Liver (tissue), 9 donors: Measurements from ENCODE around the gene DENND2D. TPM values are rescaled to one million over a fixed set of nuclear protein-coding genes. Genes with fewer than 3 reads are reported as not detected.
A peak's percentile ranks its signal among the peaks of the same experiment; 100 is the strongest.

Experiments
- DNase-seq: peaks from one replicate; pipeline ENCODE4 v3.0.0-alpha.2; 2017; ENCODE audit warnings: low spot score
- H3K27ac ChIP-seq, 2 donors: one replicate each; pipeline ENCODE4 v1.7.0; 2013; ENCODE audit warnings: inconsistent platforms in 2 of 2, low read length in 2 of 2, control low read depth in 1 of 2, low read depth in 1 of 2, mild to moderate bottlenecking in 1 of 2
- H3K27me3 ChIP-seq, 4 donors: one replicate each; pipeline versions ENCODE4 v1.6.1 to v1.7.0; 2013; ENCODE audit warnings: low read length in 3 of 4, inconsistent platforms in 1 of 4, mild to moderate bottlenecking in 1 of 4, moderate library complexity in 1 of 4; ENCODE audit not compliant: control insufficient read depth in 4 of 4, insufficient read depth in 4 of 4
- H3K36me3 ChIP-seq, 4 donors: one replicate each; pipeline versions ENCODE4 v1.6.1 to v1.7.0; 2013; ENCODE audit warnings: low read length in 3 of 4, mild to moderate bottlenecking in 3 of 4, low read depth in 1 of 4, moderate library complexity in 1 of 4; ENCODE audit not compliant: control insufficient read depth in 4 of 4, insufficient read depth in 3 of 4
- H3K4me1 ChIP-seq, 4 donors: one replicate each; pipeline versions ENCODE4 v1.6.1 to v1.7.0; 2013; ENCODE audit warnings: low read length in 3 of 4, mild to moderate bottlenecking in 3 of 4, moderate library complexity in 1 of 4; ENCODE audit not compliant: control insufficient read depth in 4 of 4, insufficient read depth in 4 of 4
- H3K4me3 ChIP-seq, 3 donors: one replicate each; pipeline versions ENCODE4 v1.6.1 to v1.7.0; 2013; ENCODE audit warnings: low read length in 3 of 3, control low read depth in 1 of 3, low read depth in 1 of 3, mild to moderate bottlenecking in 1 of 3
- H3K9ac ChIP-seq, 2 donors: one replicate each; pipeline ENCODE4 v1.7.0; 2013; ENCODE audit warnings: low read length in 2 of 2, mild to moderate bottlenecking in 2 of 2, moderate library complexity in 2 of 2, control low read depth in 1 of 2, low read depth in 1 of 2
- H3K9me3 ChIP-seq, 4 donors: one replicate each; pipeline versions ENCODE4 v1.6.1 to v1.7.0; 2013; ENCODE audit warnings: low read length in 3 of 4; ENCODE audit not compliant: control insufficient read depth in 4 of 4
- ATF3 ChIP-seq: IDR thresholded peaks from 2 replicates; pipeline ENCODE4 v1.6.1; 2016; ENCODE audit warnings: antibody characterized with exemption
- CTCF ChIP-seq: fragments of 150-350 bp; IDR thresholded peaks from 2 replicates; pipeline ENCODE4 v1.5.1; 2017; ENCODE audit warnings: improper control_type of control experiment, low read depth, low read length; ENCODE audit not compliant: missing input control
- EGR1 ChIP-seq, 2 donors: IDR thresholded peaks; 2 replicates each; pipeline ENCODE4 v1.6.1; 2016 to 2018; ENCODE audit warnings: antibody characterized with exemption in 2 of 2, low read depth in 2 of 2
- FOXA2 ChIP-seq: IDR thresholded peaks from 2 replicates; pipeline ENCODE4 v1.6.1; 2016; ENCODE audit warnings: antibody characterized with exemption
- GABPA ChIP-seq, 2 donors: IDR thresholded peaks in 1 of 2; conservative IDR thresholded peaks in 1 of 2; 2 replicates each; pipeline ENCODE4 v1.6.1; 2016; ENCODE audit warnings: antibody characterized with exemption in 2 of 2, mild to moderate bottlenecking in 1 of 2, moderate library complexity in 1 of 2
- HNF4A ChIP-seq, 2 donors: conservative IDR thresholded peaks; 2 replicates each; pipeline ENCODE4 v1.6.1; 2016; ENCODE audit warnings: antibody characterized with exemption in 2 of 2, mild to moderate bottlenecking in 2 of 2
- HNF4G ChIP-seq: IDR thresholded peaks from 2 replicates; pipeline ENCODE4 v1.6.1; 2016; ENCODE audit warnings: antibody characterized with exemption
- JUND ChIP-seq, 2 donors: IDR thresholded peaks; 2 replicates each; pipeline ENCODE4 v1.6.1; 2016; ENCODE audit warnings: antibody characterized with exemption in 2 of 2
- RAD21 ChIP-seq, 2 donors: IDR thresholded peaks; 2 replicates each; pipeline ENCODE4 v1.6.1; 2016; ENCODE audit warnings: antibody characterized with exemption in 2 of 2, mild to moderate bottlenecking in 2 of 2
- REST ChIP-seq: IDR thresholded peaks from 2 replicates; pipeline ENCODE4 v1.6.1; 2016; ENCODE audit warnings: antibody characterized with exemption, mild to moderate bottlenecking
- RXRA ChIP-seq, 2 donors: IDR thresholded peaks; 2 replicates each; pipeline ENCODE4 v1.6.1; 2017 to 2018; ENCODE audit warnings: antibody characterized with exemption in 2 of 2, mild to moderate bottlenecking in 1 of 2
- TAF1 ChIP-seq: conservative IDR thresholded peaks from 2 replicates; pipeline ENCODE4 v1.6.1; 2016; ENCODE audit warnings: antibody characterized with exemption, mild to moderate bottlenecking
- YY1 ChIP-seq: IDR thresholded peaks from 2 replicates; pipeline ENCODE4 v1.6.1; 2016; ENCODE audit warnings: antibody characterized with exemption, mild to moderate bottlenecking
- WGBS: extraction: QIAGEN DNeasy Blood & Tissue Kit; methylation state at CpG from one replicate; pipeline ENCODE4 v1.1.7; 2013; 5-methylcytosine and 5-hydroxymethylcytosine counted together
- polyA plus RNA-seq, 2 donors: library from polyadenylated mRNA; stranded (reverse) in 1 of 2; unstranded in 1 of 2; fragments of 200-250 nt in 1 of 2; fragments of >200 nt in 1 of 2; fragmentation: Nextera tagmentation in 1 of 2; extraction: Ambion mirVana in 1 of 2; gene quantifications; one replicate each; pipeline versions ENCODE4 v1.2.1 to v1.2.3, GENCODE V29; 2013 to 2015
- total RNA-seq, 2 donors: library from RNA; depleted of rRNA; stranded (reverse); fragments of >200 nt; gene quantifications; one replicate each; pipeline ENCODE4 v1.2.3, GENCODE V29; 2014
- TF ChIP-seq, protein P1 (sequence below): IDR thresholded peaks from 2 replicates; pipeline ENCODE4 v1.6.1; 2016; ENCODE audit warnings: antibody characterized with exemption
- donor health status: healthy.
- donor health status: healthy.
- donor health status: healthy.
- donor health status: healthy.
- donor health status: healthy.

The DENND2D gene
- total and polyA plus RNA-seq, 4 donors, result 8.8 to 20.7 (median 12.8) TPM

DNA sequence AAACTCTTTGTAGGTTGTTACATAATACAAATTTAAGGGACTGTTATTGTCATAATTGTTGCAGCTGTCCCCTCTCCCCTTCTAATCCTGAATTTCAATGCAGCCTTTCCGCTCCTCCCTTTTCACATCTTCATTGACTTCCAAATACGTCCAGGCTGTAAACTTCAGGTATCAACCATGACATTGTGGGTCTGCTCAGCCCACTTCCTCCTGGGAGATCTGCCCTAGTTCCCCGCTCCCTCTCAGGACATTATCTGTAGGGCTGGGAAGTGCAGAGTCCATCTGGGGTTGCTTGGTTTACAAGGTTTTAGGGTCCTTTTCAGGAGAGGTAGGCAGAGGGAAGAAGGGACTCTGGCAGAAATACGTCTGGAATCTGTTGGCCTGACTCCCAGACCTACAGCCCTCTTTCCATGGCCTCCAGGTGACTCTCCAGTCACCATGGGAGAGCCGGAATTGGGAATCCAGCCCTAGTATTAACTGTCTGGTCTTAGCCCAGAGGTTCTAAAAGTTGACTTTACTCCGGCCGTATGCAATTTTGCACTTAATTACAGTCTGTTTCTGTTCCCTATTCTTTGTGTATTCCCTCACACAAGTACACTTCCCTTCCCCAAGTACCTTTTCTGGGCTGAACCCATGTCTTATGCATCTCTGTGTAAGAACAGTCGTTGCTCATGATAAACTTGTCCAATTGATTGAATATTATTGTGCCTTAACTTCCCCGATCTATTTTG, 4.7 kb upstream of the DENND2D start:
- Histone ChIP-seq H3K9ac (no peak overlapping the region), H3K27ac (peak overlapping the region; percentile 90 to 92)

More for the DNA sequence above, 4.7 kb upstream of the DENND2D start:
- H3K4me1 ChIP-seq, result peaks cover 7 to 37% (median 29%) of the 10 kb centered on the region in 4 donors
- TF ChIP-seq CTCF (no peak), HNF4A (conservative IDR thresholded peaks at IDR 0.05) (no peak), EGR1 (IDR thresholded peaks at IDR 0.05; ENCODE audit: low read depth in 2 of 2) (no peak), REST (no peak), RAD21 (IDR thresholded peaks at IDR 0.05) (no peak), TAF1 (no peak), YY1 (no peak), JUND (IDR thresholded peaks at IDR 0.05) (no peak), RXRA (IDR thresholded peaks at IDR 0.05) (no peak), HNF4G (no peak), ATF3 (no peak), FOXA2 (no peak), GABPA (IDR thresholded peaks at IDR 0.05 in 1 of 2, conservative IDR thresholded peaks at IDR 0.05 in 1 of 2) (no peak)
- TF ChIP-seq, protein P1, sequence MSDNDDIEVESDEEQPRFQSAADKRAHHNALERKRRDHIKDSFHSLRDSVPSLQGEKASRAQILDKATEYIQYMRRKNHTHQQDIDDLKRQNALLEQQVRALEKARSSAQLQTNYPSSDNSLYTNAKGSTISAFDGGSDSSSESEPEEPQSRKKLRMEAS, result no peak
- DNase-seq, result no peak
- H3K9me3 ChIP-seq, result no peaks in the 10 kb centered on the region
- no peak overlapping the region for H3K4me3 ChIP-seq
- WGBS, result 67% methylated on average over 9 of the region's 9 CpGs
- no peaks in the 10 kb centered on the region for H3K36me3 ChIP-seq
- no peaks in the 10 kb centered on the region for H3K27me3 ChIP-seq
